ENCODE data around the gene TMCO6.

The TMCO6 gene

GRCh38 chr5:140677947-140678346 lies 38.7 kb downstream of the TMCO6 start:
- DNase-seq (ENCODE audit: extremely low spot score): peak; percentile 43
- TF ChIP-seq CTCF (IDR thresholded peaks at IDR 0.05; ENCODE audit: control extremely low read depth, extremely low read depth, low read depth, missing control alignments): no peak
- CTCF ChIA-PET: interaction anchor here (1.2 to 1.3 kb wide), 2 partner anchors 11 to 20 kb away, joined by 3 read pairs; no protein-coding TSS in a partner anchor
- POLR2A ChIA-PET: no interaction called here

- ChIA-PET POLR2A (interaction anchor here (0.5 kb wide), 1 partner anchor 8 kb away, joined by 4 read pairs; no protein-coding TSS in a partner anchor), CTCF (interaction anchor here (1.0 kb wide), 1 partner anchor 278 kb away, joined by 3 read pairs; the partner anchor contains the start of gene ANKHD1)
- DNase-seq (ENCODE audit: extremely low spot score): no peak
- TF ChIP-seq CTCF (IDR thresholded peaks at IDR 0.05; ENCODE audit: control extremely low read depth, extremely low read depth, low read depth, missing control alignments): no peak
Measured at GRCh38 chr5:140678993-140679392, 39.7 kb downstream of the TMCO6 start.

GRCh38 chr5:140690376-140690932 lies 51.2 kb downstream of the TMCO6 start:
- DNase-seq (ENCODE audit: extremely low spot score): no peak
- ChIA-PET POLR2A (interaction anchor here (0.6 to 1.6 kb wide), 9 partner anchors 10 to 332 kb away, joined by 3 to 12 read pairs (median 4); partner anchors contain the start of genes IK, NDUFA2 and ZMAT2), CTCF (interaction anchor here (0.8 to 1.5 kb wide), 7 partner anchors 9 to 327 kb away, joined by 3 to 6 read pairs (median 3); no protein-coding TSS in a partner anchor)
- TF ChIP-seq CTCF (IDR thresholded peaks at IDR 0.05; ENCODE audit: control extremely low read depth, extremely low read depth, low read depth, missing control alignments): no peak

GRCh38 chr5:140690941-140691924 lies 52.0 kb downstream of the TMCO6 start, which contains the start of the genes HARS1 and HARS2:
Gene HARS1 (minus strand): TSS chr5:140691370. CDS start chr5:140691304, 66 bp downstream.
Gene HARS2 (plus strand): TSS chr5:140691455. CDS start chr5:140691649, 194 bp downstream.
- POLR2A ChIA-PET: interaction anchor here (0.6 to 1.6 kb wide), 9 partner anchors 9 to 333 kb away, joined by 3 to 12 read pairs (median 4); partner anchors contain the start of genes IK, NDUFA2 and ZMAT2
- no peak for TF ChIP-seq CTCF (IDR thresholded peaks at IDR 0.05; ENCODE audit: control extremely low read depth, extremely low read depth, low read depth, missing control alignments)
- CTCF ChIA-PET: interaction anchor here (0.8 to 1.5 kb wide), 7 partner anchors 9 to 328 kb away, joined by 3 to 6 read pairs (median 3); no protein-coding TSS in a partner anchor
- DNase-seq (ENCODE audit: extremely low spot score): peak; percentile 93

GRCh38 chr5:140694276-140694675 lies 55.0 kb downstream of the TMCO6 start:
- ChIA-PET POLR2A (no interaction called here), CTCF (interaction anchor here (1.7 kb wide), 1 partner anchor 9 kb away, joined by 8 read pairs; no protein-coding TSS in a partner anchor)
- DNase-seq (ENCODE audit: extremely low spot score): no peak
- TF ChIP-seq CTCF (IDR thresholded peaks at IDR 0.05; ENCODE audit: control extremely low read depth, extremely low read depth, low read depth, missing control alignments): no peak

Data from GM10248 (cell line).